HepG2 (cell line): ENCODE measurements around the gene PLA1A. TPM values are rescaled to one million over a fixed set of nuclear protein-coding genes. Genes with fewer than 3 reads are reported as not detected.
A peak's percentile ranks its signal among the peaks of the same experiment; 100 is the strongest.

Experiments used
- ATAC-seq: fragments of 200-7000 bp; cut with Tn5 transposase; 3 replicates; pipeline ENCODE4 v1.9.1; 2020; ENCODE audit warnings: mild to moderate bottlenecking, moderate library complexity
- BruUV-seq: library from RNA; stranded (reverse); fragments of 400-500 nt; replicated peaks from 2 replicates; lab custom pipeline; 2021; lab: Mats Ljungman, UMichigan
- CTCF ChIA-PET: fragments of 300-600 bp; formaldehyde crosslinking; extraction: SDS; loops from one replicate; lab custom pipeline; 2021; ENCODE audit warnings: low total read pairs, inconsistent platforms, low intra/inter-chr PET ratio; lab: Yijun Ruan, JAX
- POLR2A ChIA-PET: fragments of 350-600 bp; sonication (Branson Sonifier 250); formaldehyde crosslinking; loops from one replicate; lab custom pipeline; 2020; ENCODE audit warnings: antibody characterized with exemption, inconsistent platforms; lab: Yijun Ruan, JAX
- DNase-seq: peaks from one replicate; pipeline ENCODE4 v3.0.0-alpha.2; 2015; ENCODE audit warnings: low spot score
- FAIRE-seq: peaks from 3 replicates; lab custom pipeline; 2011; peaks lifted over from hg19 to GRCh38; lab: Jason Lieb, UNC
- H2AFZ ChIP-seq: one replicate; pipeline ENCODE4 v1.6.1; 2011; ENCODE audit warnings: low read length, inconsistent platforms
- H3K27ac ChIP-seq: fragments of 300-600 bp; 3 replicates; pipeline ENCODE4 v1.8.0; 2011; ENCODE audit warnings: mixed run types, mild to moderate bottlenecking, mixed read lengths, low read length, inconsistent platforms; ENCODE audit not compliant: insufficient read depth; ENCODE audit errors: extremely low read length
- H3K27me3 ChIP-seq, 2 experiments: fragments of 200-600 bp in 1 of 2; 2 replicates in 1 of 2; 3 replicates in 1 of 2; pipeline versions ENCODE4 v1.6.0 to v1.8.0; 2011; ENCODE audit warnings: low read length in 2 of 2, mild to moderate bottlenecking in 2 of 2, moderate library complexity in 2 of 2, inconsistent platforms in 1 of 2; ENCODE audit not compliant: insufficient read depth in 2 of 2, control insufficient read depth in 1 of 2
- H3K36me3 ChIP-seq, 2 experiments: fragments of 200-600 bp in 1 of 2; replicated peaks in 1 of 2; 2 replicates in 1 of 2; 3 replicates in 1 of 2; pipeline versions ENCODE4 v1.5.1 to v1.8.0; 2011; ENCODE audit warnings: low read length in 2 of 2, inconsistent platforms in 1 of 2; ENCODE audit not compliant: insufficient read depth in 2 of 2, control insufficient read depth in 1 of 2
- H3K4me1 ChIP-seq: 2 replicates; pipeline ENCODE4 v1.5.1; 2012; ENCODE audit warnings: low read length, inconsistent platforms; ENCODE audit not compliant: insufficient read depth
- H3K4me2 ChIP-seq: 2 replicates; pipeline ENCODE4 v1.6.0; 2011; ENCODE audit warnings: low read depth, low read length, inconsistent platforms
- H3K4me3 ChIP-seq, 3 experiments: fragments of 200-600 bp in 1 of 3; sonication (generic), shearing (Covaris generic) in 1 of 3; replicated peaks in 1 of 3; 2 replicates each; pipeline ENCODE4 v1.5.1; 2011 to 2016; ENCODE audit warnings: low read length in 3 of 3, inconsistent platforms in 2 of 3, low read depth in 2 of 3, mild to moderate bottlenecking in 2 of 3, control low read depth in 1 of 3, mixed read lengths in 1 of 3; ENCODE audit not compliant: insufficient read depth in 1 of 3
- H3K79me2 ChIP-seq: one replicate; pipeline ENCODE4 v1.6.1; 2011; ENCODE audit warnings: low read length, inconsistent platforms; ENCODE audit not compliant: insufficient read depth
- H3K9ac ChIP-seq: 2 replicates; pipeline ENCODE4 v1.6.0; 2011; ENCODE audit warnings: mild to moderate bottlenecking, low read depth, low read length, inconsistent platforms; ENCODE audit not compliant: insufficient read depth
- H3K9me3 ChIP-seq: 2 replicates; pipeline ENCODE4 v1.5.1; 2012; ENCODE audit warnings: mild to moderate bottlenecking, low read length
- H4K20me1 ChIP-seq: 2 replicates; pipeline ENCODE4 v1.6.0; 2011; ENCODE audit warnings: inconsistent platforms, mild to moderate bottlenecking, low read length, moderate library complexity; ENCODE audit not compliant: insufficient read depth
- ARNTL ChIP-seq: sonication (generic); formaldehyde crosslinking; IDR thresholded peaks from 2 replicates; pipeline ENCODE4 v1.4.0; 2020; ENCODE audit warnings: mild to moderate bottlenecking, missing genetic modification reagents
- CREB1 ChIP-seq, 2 experiments: fragments of 450-650 bp in 1 of 2; IDR thresholded peaks; 2 replicates each; pipeline ENCODE4 v1.6.1; 2016 to 2017; ENCODE audit warnings: control low read depth in 1 of 2, mild to moderate bottlenecking in 1 of 2, missing compliant biosample characterization in 1 of 2, missing genetic modification characterization in 1 of 2
- GABPA ChIP-seq, 2 experiments: IDR thresholded peaks; 2 replicates each; pipeline ENCODE4 v1.6.1; 2011 to 2016; ENCODE audit warnings: low read depth in 2 of 2, low read length in 1 of 2, missing biosample characterization in 1 of 2, missing genetic modification characterization in 1 of 2
- HOXA5 ChIP-seq: sonication (generic); formaldehyde crosslinking; IDR thresholded peaks from 2 replicates; pipeline ENCODE4 v1.4.0; 2020; ENCODE audit warnings: missing genetic modification reagents
- MAFF ChIP-seq: IDR thresholded peaks from 2 replicates; pipeline ENCODE4 v1.6.1; 2011; ENCODE audit warnings: low read depth, low read length, improper control_type of control experiment
- MATR3 ChIP-seq: sonication (generic); formaldehyde crosslinking; IDR thresholded peaks from 2 replicates; pipeline ENCODE4 v1.4.0; 2020; ENCODE audit warnings: missing genetic modification reagents
- MBD4 ChIP-seq: IDR thresholded peaks from 2 replicates; pipeline ENCODE4 v1.6.1; 2012; ENCODE audit warnings: low read length, inconsistent platforms, borderline replicate concordance
- RBM22 ChIP-seq: fragments of 200-400 bp; formaldehyde crosslinking; optimal IDR thresholded peaks from 2 replicates; pipeline ENCODE3; 2017; ENCODE audit warnings: mild to moderate bottlenecking, low read length, moderate library complexity
- REL ChIP-seq: sonication (generic); formaldehyde crosslinking; conservative IDR thresholded peaks from 2 replicates; pipeline ENCODE4 v1.8.0; 2022; ENCODE audit warnings: mild to moderate bottlenecking, missing genetic modification reagents, moderate library complexity
- RELA ChIP-seq: sonication (generic); formaldehyde crosslinking; IDR thresholded peaks from 2 replicates; pipeline ENCODE4 v1.4.0; 2020; ENCODE audit warnings: missing genetic modification reagents
- RXRB ChIP-seq: IDR thresholded peaks from 2 replicates; pipeline ENCODE4 v1.6.1; 2016; ENCODE audit warnings: borderline replicate concordance, missing genetic modification reagents, missing compliant biosample characterization
- ZNF232 ChIP-seq: sonication (generic); formaldehyde crosslinking; IDR thresholded peaks from 2 replicates; pipeline ENCODE4 v1.4.0; 2020; ENCODE audit warnings: missing genetic modification reagents, borderline replicate concordance
- ZNF33A ChIP-seq: sonication (generic); formaldehyde crosslinking; IDR thresholded peaks from 2 replicates; pipeline ENCODE4 v1.5.1; 2020; ENCODE audit warnings: missing genetic modification reagents, mild to moderate bottlenecking, moderate library complexity, borderline replicate concordance
- ZNF382 ChIP-seq: sonication (generic); formaldehyde crosslinking; IDR thresholded peaks from 2 replicates; pipeline ENCODE4 v1.5.0; 2020; ENCODE audit warnings: missing genetic modification reagents, mild to moderate bottlenecking, borderline replicate concordance
- ZNF484 ChIP-seq: sonication (generic); formaldehyde crosslinking; IDR thresholded peaks from 2 replicates; pipeline ENCODE4 v1.5.1; 2020; ENCODE audit warnings: mild to moderate bottlenecking, low read depth, missing genetic modification reagents, borderline replicate concordance
- ZNF496 ChIP-seq: sonication (generic); formaldehyde crosslinking; IDR thresholded peaks from 2 replicates; pipeline ENCODE4 v1.8.1; 2023; ENCODE audit warnings: mild to moderate bottlenecking, moderate library complexity, missing genetic modification reagents; ENCODE audit not compliant: insufficient replicate concordance
- ZNF547 ChIP-seq: sonication (generic); formaldehyde crosslinking; IDR thresholded peaks from 2 replicates; pipeline ENCODE4 v1.5.1; 2020; ENCODE audit warnings: mild to moderate bottlenecking, missing genetic modification reagents
- ZNF562 ChIP-seq: sonication (generic); formaldehyde crosslinking; IDR thresholded peaks from 2 replicates; pipeline ENCODE4 v1.8.0; 2022; ENCODE audit warnings: missing genetic modification reagents, borderline replicate concordance
- WGBS: methylation state at CpG from one replicate; pipeline ENCODE4 v1.1.6; 2017; ENCODE audit warnings: low lambda C conversion rate; 5-methylcytosine and 5-hydroxymethylcytosine counted together
- in situ Hi-C: cut with HindIII; loops from 2 replicates; pipeline ENCODE4 v1.10.0; 2017; ENCODE audit warnings: low pct_unique_long_range_greater_than_20kb; ENCODE audit not compliant: extremely low pct_ligation_motif_present
- intact Hi-C: fragments of 100-400 bp; cut with micrococcal nuclease; formaldehyde crosslinking; loops from one replicate; pipeline ENCODE4 v1.10.0; 2022; ENCODE audit not compliant: unreplicated experiment
- polyA plus RNA-seq, 8 experiments: library from polyadenylated mRNA; depleted of rRNA in 3 of 8; stranded (reverse) in 7 of 8; unstranded in 1 of 8; fragments of >200 nt; fragmentation: Illumina TruSeq in 4 of 8; extraction: Trizol in 4 of 8; gene quantifications; 2 replicates each; pipeline versions ENCODE4 v1.2.1 to v1.2.3, GENCODE V29; 2011 to 2016; ENCODE audit warnings: low read depth in 4 of 8, missing spikeins in 1 of 8, mixed read lengths in 1 of 8; ENCODE audit not compliant: insufficient read depth in 1 of 8
- total RNA-seq, 5 experiments: library from RNA; depleted of rRNA; stranded (reverse); fragments of >200 nt; fragmentation: Illumina TruSeq; extraction: Trizol; gene quantifications; 2 replicates each; pipeline ENCODE4 v1.2.3, GENCODE V29; 2016; ENCODE audit warnings: low read depth in 1 of 5
- TF ChIP-seq, protein P1 (sequence below): sonication (generic); formaldehyde crosslinking; IDR thresholded peaks from 2 replicates; pipeline ENCODE4 v1.5.0; 2020; ENCODE audit warnings: missing genetic modification reagents

PLA1A gene
- total and polyA plus RNA-seq, 2 of the 13 experiments (the other 11 are each of a cell fraction or from before 2014, with no cell fraction given): 0.11 to 0.18 TPM

DNA sequence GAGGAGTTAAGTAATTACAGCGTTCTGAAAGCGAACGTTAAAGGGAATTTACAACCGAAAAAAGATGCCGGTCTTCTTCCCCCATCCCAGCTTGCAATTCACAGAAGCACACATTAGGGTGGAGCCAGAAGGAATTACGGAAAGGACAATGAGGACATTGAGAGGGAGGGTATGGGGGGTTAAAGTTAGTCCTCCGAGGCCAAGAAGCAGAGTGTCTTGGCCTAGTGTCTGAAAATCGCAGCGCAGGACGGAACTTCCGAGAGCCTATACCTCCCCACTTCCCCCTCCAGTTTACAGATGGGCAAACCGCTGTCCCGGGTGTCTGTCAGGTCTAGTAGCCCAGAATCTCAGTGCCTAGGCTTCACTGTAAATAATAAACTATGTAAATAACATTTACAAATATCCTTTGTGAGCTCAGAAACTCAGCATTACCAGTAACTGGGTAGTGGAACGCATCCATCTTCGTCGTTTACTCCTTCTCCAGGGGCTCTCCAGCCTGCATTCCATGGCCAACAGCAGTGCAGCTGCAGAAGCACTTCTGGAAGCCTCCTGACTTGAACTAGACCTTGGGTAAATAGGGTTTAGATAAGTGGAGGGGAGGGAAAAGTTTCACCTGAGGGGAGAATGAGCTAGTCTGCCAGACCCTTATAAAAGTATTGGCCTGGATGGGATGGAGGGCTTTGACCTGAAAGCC is 17.5 kb upstream of the PLA1A start:
- TF ChIP-seq ZNF484 (no peak), RBM22 (no peak), RXRB (CRISPR knock-in tag) (no peak), ZNF33A (no peak)
- FAIRE-seq (no peak), ATAC-seq (peak; percentile 18; the same call in 2 of the 3 replicates), DNase-seq (no peak)
- no peak overlapping the region for H3K27ac ChIP-seq
- peak overlapping the region; percentile 40 to 66 (median 49); a peak in 5 of 6 replicates for H3K4me3 ChIP-seq
- in situ Hi-C loops: no loop called here
- H3K4me1 ChIP-seq: no peaks in the 10 kb centered on the region
- BruUV-seq: no TSS peak
- peak overlapping the region; percentile 73 for H2AFZ ChIP-seq
- no peaks in the 10 kb centered on the region for H4K20me1 ChIP-seq
- CTCF ChIA-PET: no interaction called here
- H3K9me3 ChIP-seq: no peaks in the 10 kb centered on the region
- POLR2A ChIA-PET: no interaction called here
- 51% methylated on average over 12 of the region's 16 CpGs for WGBS
- H3K9ac ChIP-seq: no peak overlapping the region
- no peaks in the 10 kb centered on the region for H3K36me3 ChIP-seq
- no peaks in the 10 kb centered on the region for H3K79me2 ChIP-seq
- intact Hi-C loops: no loop called here
- peak overlapping the region; percentile 71 for H3K4me2 ChIP-seq
- peaks cover 0 to 4% of the 10 kb centered on the region in 2 experiments; a peak in 3 of 5 replicates for H3K27me3 ChIP-seq

DNA sequence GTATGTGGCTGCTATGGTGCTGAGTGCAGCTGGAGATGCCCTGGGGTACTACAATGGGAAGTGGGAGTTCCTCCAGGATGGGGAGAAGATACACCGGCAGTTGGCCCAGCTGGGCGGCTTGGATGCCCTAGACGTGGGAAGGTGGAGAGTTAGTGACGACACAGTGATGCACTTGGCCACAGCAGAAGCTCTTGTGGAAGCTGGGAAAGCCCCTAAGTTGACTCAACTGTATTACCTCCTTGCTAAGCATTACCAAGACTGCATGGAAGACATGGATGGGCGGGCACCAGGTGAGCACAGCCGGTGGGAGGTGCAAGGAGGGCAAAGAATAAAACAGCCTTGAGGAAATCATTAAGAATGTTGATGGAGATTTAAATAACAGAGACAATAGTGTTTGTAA is 15.5 kb upstream of the PLA1A start:
- in situ Hi-C loops (no loop called here), intact Hi-C loops (no loop called here)
- no peak for ATAC-seq
- no peaks in the 10 kb centered on the region for H3K4me1 ChIP-seq
- CTCF ChIA-PET: no interaction called here
- peaks cover 0 to 4% of the 10 kb centered on the region in 2 experiments; a peak in 3 of 5 replicates for H3K27me3 ChIP-seq
- DNase-seq: no peak
- no peak overlapping the region for H3K9ac ChIP-seq
- no peaks in the 10 kb centered on the region for H3K9me3 ChIP-seq
- H3K36me3 ChIP-seq: no peaks in the 10 kb centered on the region
- H4K20me1 ChIP-seq: no peaks in the 10 kb centered on the region
- no TSS peak for BruUV-seq
- H3K79me2 ChIP-seq: no peaks in the 10 kb centered on the region
- H2AFZ ChIP-seq: no peak overlapping the region
- WGBS: 53% methylated on average over 6 of the region's 6 CpGs
- no peak overlapping the region for H3K27ac ChIP-seq
- FAIRE-seq: no peak
- H3K4me2 ChIP-seq: no peak overlapping the region
- POLR2A ChIA-PET: no interaction called here
- no peak overlapping the region for H3K4me3 ChIP-seq
- TF ChIP-seq ZNF562 (CRISPR knock-in tag) (no peak), ZNF232 (no peak), ARNTL (CRISPR knock-in tag) (no peak), ZNF547 (CRISPR knock-in tag) (no peak), MBD4 (no peak), GABPA (IDR thresholded peaks at IDR 0.05; ENCODE audit: low read depth, low read length) (no peak), GABPA (CRISPR knock-in tag; IDR thresholded peaks at IDR 0.05; ENCODE audit: low read depth) (no peak), ZNF496 (no peak), MATR3 (CRISPR knock-in tag) (no peak), CREB1 (IDR thresholded peaks at IDR 0.05) (no peak), CREB1 (CRISPR knock-in tag; IDR thresholded peaks at IDR 0.05) (no peak), MAFF (no peak), REL (CRISPR knock-in tag) (no peak), HOXA5 (CRISPR knock-in tag) (no peak), RELA (CRISPR knock-in tag) (no peak), RBM22 (no peak), ZNF382 (no peak)
- TF ChIP-seq, protein P1, sequence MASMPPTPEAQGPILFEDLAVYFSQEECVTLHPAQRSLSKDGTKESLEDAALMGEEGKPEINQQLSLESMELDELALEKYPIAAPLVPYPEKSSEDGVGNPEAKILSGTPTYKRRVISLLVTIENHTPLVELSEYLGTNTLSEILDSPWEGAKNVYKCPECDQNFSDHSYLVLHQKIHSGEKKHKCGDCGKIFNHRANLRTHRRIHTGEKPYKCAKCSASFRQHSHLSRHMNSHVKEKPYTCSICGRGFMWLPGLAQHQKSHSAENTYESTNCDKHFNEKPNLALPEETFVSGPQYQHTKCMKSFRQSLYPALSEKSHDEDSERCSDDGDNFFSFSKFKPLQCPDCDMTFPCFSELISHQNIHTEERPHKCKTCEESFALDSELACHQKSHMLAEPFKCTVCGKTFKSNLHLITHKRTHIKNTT (CRISPR knock-in tag): no peak
